ENCODE measurements around the gene TJP2.

The TJP2 gene

DNA sequence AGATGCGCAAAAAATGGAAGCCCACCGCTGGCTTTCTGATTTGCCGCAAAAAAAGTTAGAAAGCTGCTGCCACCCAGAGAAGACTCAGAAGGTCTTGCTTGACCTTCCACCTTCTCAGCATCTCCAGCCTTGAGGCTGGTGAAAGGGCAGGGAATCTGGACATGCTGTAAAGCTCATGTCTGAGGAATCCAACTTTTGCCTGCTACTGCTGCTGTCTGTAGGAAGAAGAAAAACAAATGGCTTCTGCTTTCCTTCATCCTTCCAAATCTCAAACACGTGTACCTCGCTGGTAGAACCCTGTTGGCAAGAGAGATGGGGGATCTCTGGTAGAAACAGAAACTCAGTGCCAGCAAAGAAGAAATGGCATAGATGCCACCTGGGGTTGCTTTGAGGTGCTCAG, 10.2 kb downstream of the TJP2 start:
- CTCF ChIA-PET, result interaction anchor here (0.6 to 1.0 kb wide), 3 partner anchors 9 to 1282 kb away, joined by 3 to 5 read pairs (median 3); no protein-coding TSS in a partner anchor
- no peak overlapping the region for H3K4me3 ChIP-seq (ENCODE audit: low read depth, low read length)
- no peaks in the 10 kb centered on the region for H3K9me3 ChIP-seq (ENCODE audit: control insufficient read depth, insufficient read depth, low read depth, low read length)
- peaks cover 6% of the 10 kb centered on the region; the same call in 1 of the 2 replicates for H3K4me1 ChIP-seq (ENCODE audit: control insufficient read depth, insufficient read depth, low read length)
- no peaks in the 10 kb centered on the region for H3K36me3 ChIP-seq (ENCODE audit: control insufficient read depth in 2 of 2, insufficient read depth in 1 of 2, low read length in 2 of 2)
- no peak overlapping the region for H3K27ac ChIP-seq (ENCODE audit: extremely low read depth, low read depth, low read length)
- TF ChIP-seq, protein P1, sequence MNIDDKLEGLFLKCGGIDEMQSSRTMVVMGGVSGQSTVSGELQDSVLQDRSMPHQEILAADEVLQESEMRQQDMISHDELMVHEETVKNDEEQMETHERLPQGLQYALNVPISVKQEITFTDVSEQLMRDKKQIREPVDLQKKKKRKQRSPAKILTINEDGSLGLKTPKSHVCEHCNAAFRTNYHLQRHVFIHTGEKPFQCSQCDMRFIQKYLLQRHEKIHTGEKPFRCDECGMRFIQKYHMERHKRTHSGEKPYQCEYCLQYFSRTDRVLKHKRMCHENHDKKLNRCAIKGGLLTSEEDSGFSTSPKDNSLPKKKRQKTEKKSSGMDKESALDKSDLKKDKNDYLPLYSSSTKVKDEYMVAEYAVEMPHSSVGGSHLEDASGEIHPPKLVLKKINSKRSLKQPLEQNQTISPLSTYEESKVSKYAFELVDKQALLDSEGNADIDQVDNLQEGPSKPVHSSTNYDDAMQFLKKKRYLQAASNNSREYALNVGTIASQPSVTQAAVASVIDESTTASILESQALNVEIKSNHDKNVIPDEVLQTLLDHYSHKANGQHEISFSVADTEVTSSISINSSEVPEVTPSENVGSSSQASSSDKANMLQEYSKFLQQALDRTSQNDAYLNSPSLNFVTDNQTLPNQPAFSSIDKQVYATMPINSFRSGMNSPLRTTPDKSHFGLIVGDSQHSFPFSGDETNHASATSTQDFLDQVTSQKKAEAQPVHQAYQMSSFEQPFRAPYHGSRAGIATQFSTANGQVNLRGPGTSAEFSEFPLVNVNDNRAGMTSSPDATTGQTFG (tag by site-specific recombination; IDR thresholded peaks at IDR 0.05; ENCODE audit: borderline replicate concordance), result no peak
- TF ChIP-seq ZNF785 (tag by site-specific recombination; IDR thresholded peaks at IDR 0.05), result no peak
- no peak for TF ChIP-seq ZNF768 (tag by site-specific recombination; IDR thresholded peaks at IDR 0.05)
- no peak for TF ChIP-seq ZSCAN5A (tag by site-specific recombination; IDR thresholded peaks at IDR 0.05)
- TF ChIP-seq, protein P2, sequence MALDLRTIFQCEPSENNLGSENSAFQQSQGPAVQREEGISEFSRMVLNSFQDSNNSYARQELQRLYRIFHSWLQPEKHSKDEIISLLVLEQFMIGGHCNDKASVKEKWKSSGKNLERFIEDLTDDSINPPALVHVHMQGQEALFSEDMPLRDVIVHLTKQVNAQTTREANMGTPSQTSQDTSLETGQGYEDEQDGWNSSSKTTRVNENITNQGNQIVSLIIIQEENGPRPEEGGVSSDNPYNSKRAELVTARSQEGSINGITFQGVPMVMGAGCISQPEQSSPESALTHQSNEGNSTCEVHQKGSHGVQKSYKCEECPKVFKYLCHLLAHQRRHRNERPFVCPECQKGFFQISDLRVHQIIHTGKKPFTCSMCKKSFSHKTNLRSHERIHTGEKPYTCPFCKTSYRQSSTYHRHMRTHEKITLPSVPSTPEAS (tag by site-specific recombination; IDR thresholded peaks at IDR 0.05), result no peak
- no peak for TF ChIP-seq ZNF555 (tag by site-specific recombination; conservative IDR thresholded peaks at IDR 0.05)
- no peak for TF ChIP-seq PRDM1 (tag by site-specific recombination; IDR thresholded peaks at IDR 0.05)
- TF ChIP-seq, protein P3, sequence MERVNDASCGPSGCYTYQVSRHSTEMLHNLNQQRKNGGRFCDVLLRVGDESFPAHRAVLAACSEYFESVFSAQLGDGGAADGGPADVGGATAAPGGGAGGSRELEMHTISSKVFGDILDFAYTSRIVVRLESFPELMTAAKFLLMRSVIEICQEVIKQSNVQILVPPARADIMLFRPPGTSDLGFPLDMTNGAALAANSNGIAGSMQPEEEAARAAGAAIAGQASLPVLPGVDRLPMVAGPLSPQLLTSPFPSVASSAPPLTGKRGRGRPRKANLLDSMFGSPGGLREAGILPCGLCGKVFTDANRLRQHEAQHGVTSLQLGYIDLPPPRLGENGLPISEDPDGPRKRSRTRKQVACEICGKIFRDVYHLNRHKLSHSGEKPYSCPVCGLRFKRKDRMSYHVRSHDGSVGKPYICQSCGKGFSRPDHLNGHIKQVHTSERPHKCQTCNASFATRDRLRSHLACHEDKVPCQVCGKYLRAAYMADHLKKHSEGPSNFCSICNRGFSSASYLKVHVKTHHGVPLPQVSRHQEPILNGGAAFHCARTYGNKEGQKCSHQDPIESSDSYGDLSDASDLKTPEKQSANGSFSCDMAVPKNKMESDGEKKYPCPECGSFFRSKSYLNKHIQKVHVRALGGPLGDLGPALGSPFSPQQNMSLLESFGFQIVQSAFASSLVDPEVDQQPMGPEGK (tag by site-specific recombination; IDR thresholded peaks at IDR 0.05), result no peak
- TF ChIP-seq ZNF521 (tag by site-specific recombination; IDR thresholded peaks at IDR 0.05), result no peak
- no peak for TF ChIP-seq ZNF776 (tag by site-specific recombination; IDR thresholded peaks at IDR 0.05; ENCODE audit: borderline replicate concordance)
- no peak for TF ChIP-seq GFI1B (tag by site-specific recombination; IDR thresholded peaks at IDR 0.05)
- no peak for TF ChIP-seq ZFHX2 (tag by site-specific recombination; conservative IDR thresholded peaks at IDR 0.05)
- no peak for TF ChIP-seq ZNF645 (tag by site-specific recombination; IDR thresholded peaks at IDR 0.05)
- TF ChIP-seq AEBP2 (tag by site-specific recombination; IDR thresholded peaks at IDR 0.05; ENCODE audit: borderline replicate concordance), result no peak
- no peak for TF ChIP-seq ZEB2 (tag by site-specific recombination; IDR thresholded peaks at IDR 0.05)
- no peak for TF ChIP-seq ZNF26 (tag by site-specific recombination; IDR thresholded peaks at IDR 0.05)
- POLR2A ChIA-PET, result no interaction called here
